ENCODE measurements around the gene MGRN1. TPM values are rescaled to one million over a fixed set of nuclear protein-coding genes. Genes with fewer than 3 reads are reported as not detected.
A peak's percentile ranks its signal among the peaks of the same experiment; 100 is the strongest.

MGRN1 gene
- total RNA-seq, 1 experiment from 2014 or later, result 54.6 TPM

DNA sequence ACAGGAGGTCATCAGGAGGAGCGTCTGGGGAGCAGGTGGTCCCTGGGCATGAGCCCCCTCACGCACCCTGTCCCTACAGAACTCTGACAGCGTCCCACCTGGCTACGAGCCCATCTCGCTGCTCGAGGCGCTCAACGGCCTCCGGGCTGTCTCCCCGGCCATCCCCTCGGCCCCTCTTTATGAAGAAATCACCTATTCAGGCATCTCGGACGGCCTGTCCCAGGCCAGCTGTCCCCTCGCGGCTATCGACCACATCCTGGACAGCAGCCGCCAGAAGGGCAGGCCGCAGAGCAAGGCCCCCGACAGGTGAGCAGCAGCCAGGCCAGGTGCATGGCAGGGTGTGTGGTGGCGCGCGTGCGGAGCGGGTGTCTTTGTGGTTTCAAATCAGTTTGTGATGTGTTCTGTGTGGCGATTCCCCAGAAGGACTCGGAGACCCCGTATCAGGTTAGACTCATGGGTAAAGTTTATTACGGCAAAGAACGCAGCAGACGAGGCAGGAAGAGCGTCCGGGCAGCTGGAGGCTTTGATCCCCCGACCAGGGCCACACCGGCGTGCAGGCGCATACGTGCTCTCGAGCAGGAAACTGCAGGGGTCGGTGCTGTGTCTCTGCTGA lies 57.0 kb downstream of the MGRN1 start:
- Histone ChIP-seq H3K9me3 (ENCODE audit: low read depth, low read length, poor library complexity, severe bottlenecking) (no peaks in the 10 kb centered on the region), H3K4me1 (ENCODE audit: insufficient read depth, low read length, poor library complexity, severe bottlenecking) (peaks cover 7% of the 10 kb centered on the region), H3K4me3 (ENCODE audit: low read depth, low read length, poor library complexity, severe bottlenecking) (no peak overlapping the region), H3K27me3 (replicated peaks; ENCODE audit: insufficient read depth, low read depth, low read length, poor library complexity) (no peaks in the 10 kb centered on the region), H3K36me3 (ENCODE audit: insufficient read depth, low read length, poor library complexity, severe bottlenecking) (no peaks in the 10 kb centered on the region), H3K27ac (ENCODE audit: low read depth, low read length, poor library complexity, severe bottlenecking) (no peak overlapping the region)
- intact Hi-C loops (cut with micrococcal nuclease; ENCODE audit: unreplicated experiment), result no loop called here
- DNase-seq (ENCODE audit: low spot score), result no peak
- no peak for TF ChIP-seq EZH2 (IDR thresholded peaks at IDR 0.05; ENCODE audit: borderline replicate concordance, low read depth, low read length, poor library complexity, severe bottlenecking)
- TF ChIP-seq, protein P1, sequence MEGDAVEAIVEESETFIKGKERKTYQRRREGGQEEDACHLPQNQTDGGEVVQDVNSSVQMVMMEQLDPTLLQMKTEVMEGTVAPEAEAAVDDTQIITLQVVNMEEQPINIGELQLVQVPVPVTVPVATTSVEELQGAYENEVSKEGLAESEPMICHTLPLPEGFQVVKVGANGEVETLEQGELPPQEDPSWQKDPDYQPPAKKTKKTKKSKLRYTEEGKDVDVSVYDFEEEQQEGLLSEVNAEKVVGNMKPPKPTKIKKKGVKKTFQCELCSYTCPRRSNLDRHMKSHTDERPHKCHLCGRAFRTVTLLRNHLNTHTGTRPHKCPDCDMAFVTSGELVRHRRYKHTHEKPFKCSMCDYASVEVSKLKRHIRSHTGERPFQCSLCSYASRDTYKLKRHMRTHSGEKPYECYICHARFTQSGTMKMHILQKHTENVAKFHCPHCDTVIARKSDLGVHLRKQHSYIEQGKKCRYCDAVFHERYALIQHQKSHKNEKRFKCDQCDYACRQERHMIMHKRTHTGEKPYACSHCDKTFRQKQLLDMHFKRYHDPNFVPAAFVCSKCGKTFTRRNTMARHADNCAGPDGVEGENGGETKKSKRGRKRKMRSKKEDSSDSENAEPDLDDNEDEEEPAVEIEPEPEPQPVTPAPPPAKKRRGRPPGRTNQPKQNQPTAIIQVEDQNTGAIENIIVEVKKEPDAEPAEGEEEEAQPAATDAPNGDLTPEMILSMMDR (conservative IDR thresholded peaks at IDR 0.05; ENCODE audit: low read depth, low read length), result no peak
- BruUV-seq (replicated peaks), result no TSS peak
- CTCF ChIA-PET, result no interaction called here
- POLR2A ChIA-PET (ENCODE audit: low non-redundant PET), result no interaction called here

DNA sequence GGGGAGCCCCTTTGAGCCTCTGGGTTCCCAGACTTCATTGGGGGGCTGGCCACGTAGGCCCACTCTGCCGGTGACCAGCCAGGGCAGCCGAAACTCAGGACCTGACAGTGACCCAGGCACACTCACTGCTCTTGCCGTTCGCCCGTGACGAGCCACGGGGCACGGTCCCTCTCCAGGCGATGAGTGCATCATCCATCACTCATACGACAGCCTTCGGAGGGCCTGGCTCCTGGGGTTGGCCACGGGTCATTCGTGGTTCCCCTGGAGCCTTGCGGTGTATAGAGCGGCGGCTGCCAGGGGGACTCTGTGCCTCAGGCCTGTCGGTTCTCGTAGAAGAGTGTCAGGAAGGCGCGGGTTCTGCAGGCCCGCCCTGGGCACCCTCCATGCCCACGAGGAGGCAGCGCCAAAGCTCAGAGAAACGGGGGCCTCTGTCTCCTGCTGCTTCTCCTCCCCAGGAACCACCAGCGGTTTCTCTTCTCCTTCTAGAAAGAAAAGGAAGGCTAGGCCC lies 57.5 kb downstream of the MGRN1 start:
- POLR2A ChIA-PET (ENCODE audit: low non-redundant PET), result no interaction called here
- no peak for DNase-seq (ENCODE audit: low spot score)
- Histone ChIP-seq H3K27ac (ENCODE audit: low read depth, low read length, poor library complexity, severe bottlenecking) (no peak overlapping the region), H3K4me3 (ENCODE audit: low read depth, low read length, poor library complexity, severe bottlenecking) (no peak overlapping the region), H3K4me1 (ENCODE audit: insufficient read depth, low read length, poor library complexity, severe bottlenecking) (peaks cover 7% of the 10 kb centered on the region), H3K27me3 (replicated peaks; ENCODE audit: insufficient read depth, low read depth, low read length, poor library complexity) (no peaks in the 10 kb centered on the region), H3K9me3 (ENCODE audit: low read depth, low read length, poor library complexity, severe bottlenecking) (no peaks in the 10 kb centered on the region), H3K36me3 (ENCODE audit: insufficient read depth, low read length, poor library complexity, severe bottlenecking) (no peaks in the 10 kb centered on the region)
- TF ChIP-seq EZH2 (IDR thresholded peaks at IDR 0.05; ENCODE audit: borderline replicate concordance, low read depth, low read length, poor library complexity, severe bottlenecking), result no peak
- TF ChIP-seq, protein P1 (conservative IDR thresholded peaks at IDR 0.05; ENCODE audit: low read depth, low read length), result no peak
- BruUV-seq (replicated peaks), result no TSS peak
- CTCF ChIA-PET, result no interaction called here
- intact Hi-C loops (cut with micrococcal nuclease; ENCODE audit: unreplicated experiment), result no loop called here

DNA sequence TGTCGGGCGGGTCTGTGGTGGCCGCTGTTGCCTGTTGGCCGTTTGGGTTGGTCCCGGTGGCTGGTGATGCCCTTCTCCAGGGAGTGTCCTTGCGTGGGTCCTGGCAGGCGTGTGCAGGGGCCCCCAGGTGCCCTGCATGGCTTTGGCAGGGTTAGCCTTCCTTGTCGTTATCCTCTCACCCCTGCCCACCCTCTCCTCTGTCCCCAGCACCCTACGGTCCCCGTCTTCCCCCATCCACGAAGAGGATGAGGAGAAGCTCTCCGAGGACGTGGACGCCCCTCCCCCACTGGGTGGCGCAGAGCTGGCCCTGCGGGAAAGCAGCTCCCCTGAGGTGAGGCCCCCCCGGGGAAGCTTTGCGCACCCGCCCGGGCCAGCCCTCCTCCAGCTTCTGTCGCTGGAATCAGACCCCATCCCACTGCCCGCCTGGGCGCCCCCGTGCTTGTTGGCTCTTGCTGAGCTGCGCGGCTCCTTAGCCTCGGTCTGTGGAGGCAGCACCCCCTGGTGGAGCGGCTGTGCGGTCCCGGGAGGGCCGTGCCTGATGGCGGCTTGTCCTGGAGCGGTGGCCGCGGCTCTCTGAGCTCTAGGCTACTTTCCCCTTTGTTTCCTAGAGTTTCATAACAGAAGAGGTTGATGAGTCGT lies 58.1 kb downstream of the MGRN1 start:
- peaks cover 7% of the 10 kb centered on the region for H3K4me1 ChIP-seq (ENCODE audit: insufficient read depth, low read length, poor library complexity, severe bottlenecking)
- H3K27me3 ChIP-seq (replicated peaks; ENCODE audit: insufficient read depth, low read depth, low read length, poor library complexity), result no peaks in the 10 kb centered on the region
- POLR2A ChIA-PET (ENCODE audit: low non-redundant PET), result no interaction called here
- no peaks in the 10 kb centered on the region for H3K36me3 ChIP-seq (ENCODE audit: insufficient read depth, low read length, poor library complexity, severe bottlenecking)
- CTCF ChIA-PET, result no interaction called here
- intact Hi-C loops (cut with micrococcal nuclease; ENCODE audit: unreplicated experiment), result no loop called here
- TF ChIP-seq, protein P1 (conservative IDR thresholded peaks at IDR 0.05; ENCODE audit: low read depth, low read length), result peak; percentile 47; the same call in 1 of the 2 replicates
- no peak for TF ChIP-seq EZH2 (IDR thresholded peaks at IDR 0.05; ENCODE audit: borderline replicate concordance, low read depth, low read length, poor library complexity, severe bottlenecking)
- H3K4me3 ChIP-seq (ENCODE audit: low read depth, low read length, poor library complexity, severe bottlenecking), result no peak overlapping the region
- H3K27ac ChIP-seq (ENCODE audit: low read depth, low read length, poor library complexity, severe bottlenecking), result no peak overlapping the region
- no peaks in the 10 kb centered on the region for H3K9me3 ChIP-seq (ENCODE audit: low read depth, low read length, poor library complexity, severe bottlenecking)
- no TSS peak for BruUV-seq (replicated peaks)
- DNase-seq (ENCODE audit: low spot score), result peak; percentile 35
